Transverse colon (tissue), 3 donors: Measurements from ENCODE around the gene MTFP1.

Experiments
- EP300 ChIP-seq: sonication (generic); formaldehyde crosslinking; IDR thresholded peaks from one replicate; pipeline ENCODE4 v1.6.1; 2017; ENCODE audit warnings: antibody characterized with exemption, low read depth
- POLR2AphosphoS5 ChIP-seq, 3 donors: sonication (generic); formaldehyde crosslinking; IDR thresholded peaks; one replicate each; pipeline ENCODE4 v1.6.1; 2016; ENCODE audit warnings: antibody characterized with exemption in 3 of 3

- TF ChIP-seq POLR2AphosphoS5 (IDR thresholded peaks at IDR 0.05) (no peak), EP300 (no peak)
Measured at GRCh38 chr22:30445438-30446145, 20.0 kb downstream of the MTFP1 start.
